ENCODE data around the gene ASCL1. TPM values are rescaled to one million over a fixed set of nuclear protein-coding genes. Genes with fewer than 3 reads are reported as not detected.

ASCL1 gene
- total RNA-seq, 2 experiments from 2014 or later, result not detected

DNA sequence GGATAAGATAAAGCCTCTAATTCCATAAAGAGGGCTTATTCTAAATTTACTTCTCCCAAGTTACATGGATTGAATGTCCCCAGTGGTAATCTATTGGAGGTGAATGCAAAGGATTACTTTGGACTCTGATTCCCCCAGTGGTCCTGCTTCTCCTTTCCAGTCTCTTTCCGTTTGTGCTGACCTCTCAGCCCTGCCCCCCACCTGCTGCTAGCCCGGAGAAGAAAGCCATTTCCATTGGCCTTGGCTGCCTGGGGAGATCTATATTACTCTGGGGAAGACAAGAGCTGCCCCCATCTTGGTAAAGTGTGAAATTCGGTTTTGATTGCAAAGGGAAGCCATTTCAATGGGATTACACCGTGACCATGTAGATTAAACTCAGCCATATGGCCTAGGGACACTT, 13.3 kb downstream of the ASCL1 start:
- Mint-ChIP-seq H3K27me3 (peaks cover 81% of the 10 kb centered on the region), H3K4me3 (no peak overlapping the region), H3K4me1 (ENCODE audit: low read depth) (no peaks in the 10 kb centered on the region), H3K9me3 (peaks cover 3% of the 10 kb centered on the region), H3K27ac (no peak overlapping the region), H3K36me3 (ENCODE audit: low read depth) (no peaks in the 10 kb centered on the region)
- Histone ChIP-seq H3K36me3 (ENCODE audit: insufficient read depth, low read length) (no peaks in the 10 kb centered on the region), H3K27me3 (ENCODE audit: control insufficient read depth in 1 of 2, insufficient read depth in 2 of 2, low read length in 2 of 2) (peaks cover 4 to 18% of the 10 kb centered on the region in 2 experiments), H3K9me3 (ENCODE audit: control insufficient read depth in 1 of 2, insufficient read depth in 1 of 2, low read length in 2 of 2) (no peaks in the 10 kb centered on the region), H3K27ac (ENCODE audit: low read depth in 1 of 2, low read length in 2 of 2) (no peak overlapping the region), H3K4me3 (ENCODE audit: low read length) (no peak overlapping the region), H3K4me1 (ENCODE audit: insufficient read depth, low read length) (no peaks in the 10 kb centered on the region)
- TF ChIP-seq, protein P1, sequence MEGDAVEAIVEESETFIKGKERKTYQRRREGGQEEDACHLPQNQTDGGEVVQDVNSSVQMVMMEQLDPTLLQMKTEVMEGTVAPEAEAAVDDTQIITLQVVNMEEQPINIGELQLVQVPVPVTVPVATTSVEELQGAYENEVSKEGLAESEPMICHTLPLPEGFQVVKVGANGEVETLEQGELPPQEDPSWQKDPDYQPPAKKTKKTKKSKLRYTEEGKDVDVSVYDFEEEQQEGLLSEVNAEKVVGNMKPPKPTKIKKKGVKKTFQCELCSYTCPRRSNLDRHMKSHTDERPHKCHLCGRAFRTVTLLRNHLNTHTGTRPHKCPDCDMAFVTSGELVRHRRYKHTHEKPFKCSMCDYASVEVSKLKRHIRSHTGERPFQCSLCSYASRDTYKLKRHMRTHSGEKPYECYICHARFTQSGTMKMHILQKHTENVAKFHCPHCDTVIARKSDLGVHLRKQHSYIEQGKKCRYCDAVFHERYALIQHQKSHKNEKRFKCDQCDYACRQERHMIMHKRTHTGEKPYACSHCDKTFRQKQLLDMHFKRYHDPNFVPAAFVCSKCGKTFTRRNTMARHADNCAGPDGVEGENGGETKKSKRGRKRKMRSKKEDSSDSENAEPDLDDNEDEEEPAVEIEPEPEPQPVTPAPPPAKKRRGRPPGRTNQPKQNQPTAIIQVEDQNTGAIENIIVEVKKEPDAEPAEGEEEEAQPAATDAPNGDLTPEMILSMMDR (IDR thresholded peaks at IDR 0.05), result no peak
- intact Hi-C loops (cut with DNase I, micrococcal nuclease), result no loop called here
- ATAC-seq (ENCODE audit: poor library complexity) (no peak), DNase-seq (no peak)
- CTCF ChIA-PET, result no interaction called here
- POLR2A ChIA-PET, result no interaction called here

DNA sequence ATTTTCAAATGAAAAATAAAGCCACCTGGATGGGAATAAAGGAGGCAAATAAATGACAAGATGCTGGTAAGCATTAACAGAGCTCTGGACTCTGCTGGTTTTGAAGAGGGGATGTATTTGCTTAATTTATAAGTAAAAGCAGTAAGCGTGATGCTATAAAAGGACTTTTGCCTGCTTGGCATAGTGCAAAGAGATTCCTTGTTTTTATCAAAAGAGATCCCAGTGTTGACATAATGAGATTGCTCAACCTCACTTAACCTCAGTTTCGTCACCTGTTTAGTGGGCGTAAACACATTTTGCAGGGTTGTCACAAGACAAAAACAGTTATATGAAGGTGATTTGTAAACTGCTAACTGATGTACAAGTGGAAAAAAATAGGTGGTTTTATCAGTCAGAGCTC, 13.8 kb downstream of the ASCL1 start:
- no peak overlapping the region for H3K4me3 Mint-ChIP-seq
- CTCF ChIA-PET, result no interaction called here
- TF ChIP-seq, protein P1 (IDR thresholded peaks at IDR 0.05), result no peak
- no peak overlapping the region for H3K27ac ChIP-seq (ENCODE audit: low read depth in 1 of 2, low read length in 2 of 2)
- no peaks in the 10 kb centered on the region for H3K9me3 ChIP-seq (ENCODE audit: control insufficient read depth in 1 of 2, insufficient read depth in 1 of 2, low read length in 2 of 2)
- H3K4me3 ChIP-seq (ENCODE audit: low read length), result no peak overlapping the region
- no peaks in the 10 kb centered on the region for H3K4me1 Mint-ChIP-seq (ENCODE audit: low read depth)
- intact Hi-C loops (cut with DNase I, micrococcal nuclease), result no loop called here
- H3K27me3 Mint-ChIP-seq, result peaks cover 81% of the 10 kb centered on the region
- H3K4me1 ChIP-seq (ENCODE audit: insufficient read depth, low read length), result no peaks in the 10 kb centered on the region
- H3K9me3 Mint-ChIP-seq, result peaks cover 7% of the 10 kb centered on the region
- no peak overlapping the region for H3K27ac Mint-ChIP-seq
- POLR2A ChIA-PET, result no interaction called here
- no peaks in the 10 kb centered on the region for H3K36me3 Mint-ChIP-seq (ENCODE audit: low read depth)
- ATAC-seq (ENCODE audit: poor library complexity) (no peak), DNase-seq (no peak)
- peaks cover 0 to 14% of the 10 kb centered on the region in 2 experiments for H3K27me3 ChIP-seq (ENCODE audit: control insufficient read depth in 1 of 2, insufficient read depth in 2 of 2, low read length in 2 of 2)
- no peaks in the 10 kb centered on the region for H3K36me3 ChIP-seq (ENCODE audit: insufficient read depth, low read length)

DNA sequence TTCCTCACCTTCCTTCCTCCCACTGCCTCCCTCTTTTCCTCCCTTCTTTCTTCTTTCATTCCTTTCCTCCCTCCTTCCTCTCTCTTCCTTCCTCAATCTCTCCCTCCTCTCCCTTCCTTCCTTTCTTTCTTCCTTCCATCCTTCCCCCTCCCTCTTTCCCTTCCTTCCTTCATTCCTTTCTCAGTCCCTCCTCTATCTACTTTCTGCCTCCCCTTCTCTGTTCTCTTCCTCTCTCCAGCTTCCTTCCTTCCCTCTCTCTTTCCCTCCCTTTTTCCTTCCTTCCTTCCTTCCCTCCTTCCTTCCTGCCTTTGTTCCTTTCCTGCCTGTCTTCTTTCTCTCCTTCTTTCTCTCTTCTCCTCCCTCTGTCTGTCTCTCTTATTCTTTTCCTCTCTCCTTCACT, 16.1 kb downstream of the ASCL1 start:
- H3K27me3 Mint-ChIP-seq, result peaks cover 57% of the 10 kb centered on the region

More for the DNA sequence above, 16.1 kb downstream of the ASCL1 start:
- Mint-ChIP-seq H3K9me3 (peaks cover 7% of the 10 kb centered on the region), H3K27ac (no peak overlapping the region), H3K36me3 (ENCODE audit: low read depth) (no peaks in the 10 kb centered on the region), H3K4me1 (ENCODE audit: low read depth) (no peaks in the 10 kb centered on the region), H3K4me3 (no peak overlapping the region)
- H3K9me3 ChIP-seq (ENCODE audit: control insufficient read depth in 1 of 2, insufficient read depth in 1 of 2, low read length in 2 of 2), result no peaks in the 10 kb centered on the region
- ChIA-PET CTCF (no interaction called here), POLR2A (no interaction called here)
- no peaks in the 10 kb centered on the region for H3K27me3 ChIP-seq (ENCODE audit: control insufficient read depth in 1 of 2, insufficient read depth in 2 of 2, low read length in 2 of 2)
- no peak overlapping the region for H3K27ac ChIP-seq (ENCODE audit: low read depth in 1 of 2, low read length in 2 of 2)
- H3K4me3 ChIP-seq (ENCODE audit: low read length), result no peak overlapping the region
- intact Hi-C loops (cut with DNase I, micrococcal nuclease), result no loop called here
- no peaks in the 10 kb centered on the region for H3K36me3 ChIP-seq (ENCODE audit: insufficient read depth, low read length)
- TF ChIP-seq, protein P1 (IDR thresholded peaks at IDR 0.05), result no peak
- ATAC-seq (ENCODE audit: poor library complexity) (no peak), DNase-seq (no peak)
- no peaks in the 10 kb centered on the region for H3K4me1 ChIP-seq (ENCODE audit: insufficient read depth, low read length)
